GM19193 (cell line): Measurements from ENCODE around the gene TMEM131.

Experiments
- POLR2A ChIP-seq: IDR thresholded peaks from 4 replicates; pipeline ENCODE4 v1.6.1; 2011; ENCODE audit not compliant: insufficient read depth, insufficient read length; ENCODE audit errors: extremely low read depth

TMEM131 gene

GRCh38 chr2:97797355-97797754, 198.4 kb downstream of the TMEM131 start:
- TF ChIP-seq POLR2A, result no peak

GRCh38 chr2:97796465-97797126, 199.2 kb downstream of the TMEM131 start:
- TF ChIP-seq POLR2A, result no peak

GRCh38 chr2:97792416-97792815, 203.3 kb downstream of the TMEM131 start:
- TF ChIP-seq POLR2A, result no peak

GRCh38 chr2:97788986-97789644, 206.6 kb downstream of the TMEM131 start:
- TF ChIP-seq POLR2A, result no peak

GRCh38 chr2:97785818-97786217, 209.9 kb downstream of the TMEM131 start:
- no peak for TF ChIP-seq POLR2A

- TF ChIP-seq POLR2A, result no peak
Observed at GRCh38 chr2:97784953-97785352, 210.8 kb downstream of the TMEM131 start.

GRCh38 chr2:97781981-97782380, 213.8 kb downstream of the TMEM131 start:
- TF ChIP-seq POLR2A, result no peak

GRCh38 chr2:97779141-97779540, 216.6 kb downstream of the TMEM131 start:
- TF ChIP-seq POLR2A, result no peak

- no peak for TF ChIP-seq POLR2A
Observed at GRCh38 chr2:97775074-97775473, 220.7 kb downstream of the TMEM131 start.

GRCh38 chr2:97774425-97774824, 221.3 kb downstream of the TMEM131 start:
- TF ChIP-seq POLR2A, result no peak

- TF ChIP-seq POLR2A, result no peak
Observed at GRCh38 chr2:97770445-97770844, 225.3 kb downstream of the TMEM131 start.

GRCh38 chr2:97769711-97770110, 226.0 kb downstream of the TMEM131 start:
- no peak for TF ChIP-seq POLR2A

GRCh38 chr2:97769308-97769707, 226.4 kb downstream of the TMEM131 start:
- no peak for TF ChIP-seq POLR2A

GRCh38 chr2:97766567-97766966, 229.2 kb downstream of the TMEM131 start:
- TF ChIP-seq POLR2A, result no peak

GRCh38 chr2:97765933-97766332, 229.8 kb downstream of the TMEM131 start:
- no peak for TF ChIP-seq POLR2A

GRCh38 chr2:97764559-97765263, 231.0 kb downstream of the TMEM131 start:
- no peak for TF ChIP-seq POLR2A
